DOHH2 (cell line): Measurements from ENCODE around the gene DOCK8.

ENCODE experiments used
- H3F3A ChIP-seq: fragments of 200-600 bp; sonication (generic), shearing (Covaris generic); 2 replicates; pipeline ENCODE4 v1.6.0; 2016; ENCODE audit warnings: antibody characterized with exemption, mild to moderate bottlenecking; ENCODE audit not compliant: control insufficient read depth, insufficient read depth
- H3K27ac ChIP-seq: fragments of 200-600 bp; sonication (generic); 2 replicates; pipeline ENCODE4 v1.5.1; 2014; ENCODE audit warnings: low read depth, mild to moderate bottlenecking, low read length, moderate library complexity
- H3K27me3 ChIP-seq: fragments of 200-600 bp; sonication (generic); 2 replicates; pipeline ENCODE4 v1.6.1; 2014; ENCODE audit warnings: mild to moderate bottlenecking, low read length, mixed read lengths; ENCODE audit not compliant: control insufficient read depth
- H3K36me3 ChIP-seq: fragments of 200-600 bp; sonication (generic); 2 replicates; pipeline ENCODE4 v1.6.1; 2014; ENCODE audit warnings: mild to moderate bottlenecking, low read length, moderate library complexity, mixed read lengths; ENCODE audit not compliant: control insufficient read depth
- H3K4me1 ChIP-seq: fragments of 200-600 bp; sonication (generic); 2 replicates; pipeline ENCODE4 v1.6.1; 2014; ENCODE audit warnings: mild to moderate bottlenecking, low read length, mixed read lengths; ENCODE audit not compliant: control insufficient read depth
- H3K4me2 ChIP-seq: fragments of 200-600 bp; sonication (generic); 2 replicates; pipeline ENCODE4 v1.6.0; 2014; ENCODE audit warnings: mild to moderate bottlenecking, low read length, moderate library complexity
- H3K4me3 ChIP-seq: fragments of 200-600 bp; sonication (generic); 2 replicates; pipeline ENCODE4 v1.5.1; 2014; ENCODE audit warnings: mild to moderate bottlenecking, low read length, mixed read lengths
- H3K79me2 ChIP-seq: fragments of 200-600 bp; sonication (generic); 2 replicates; pipeline ENCODE4 v1.6.1; 2014; ENCODE audit warnings: mild to moderate bottlenecking, low read length, mixed read lengths; ENCODE audit not compliant: control insufficient read depth
- H3K9me2 ChIP-seq: fragments of 200-600 bp; sonication (generic); replicated peaks from 2 replicates; pipeline ENCODE4 v1.6.1; 2014; ENCODE audit warnings: mild to moderate bottlenecking, low read length, mixed read lengths; ENCODE audit not compliant: control insufficient read depth
- H3K9me3 ChIP-seq: fragments of 200-600 bp; sonication (generic); 2 replicates; pipeline ENCODE4 v1.6.1; 2014; ENCODE audit warnings: antibody characterized with exemption, low read length, mixed read lengths; ENCODE audit not compliant: control insufficient read depth, insufficient read depth
- H4K20me1 ChIP-seq: fragments of 200-600 bp; sonication (generic); 2 replicates; pipeline ENCODE4 v1.6.0; 2014; ENCODE audit warnings: low read depth, mild to moderate bottlenecking, antibody characterized with exemption, low read length, moderate library complexity; ENCODE audit not compliant: control insufficient read depth, insufficient read depth
- EZH2phosphoT487 ChIP-seq: fragments of 200-600 bp; sonication (generic); IDR thresholded peaks from 2 replicates; pipeline ENCODE4 v1.6.1; 2017; ENCODE audit warnings: borderline replicate concordance, mild to moderate bottlenecking, antibody characterized with exemption, low read length, moderate library complexity, mixed read lengths
- TF ChIP-seq, protein P1 (sequence below): fragments of 200-600 bp; sonication (generic); IDR thresholded peaks from one replicate; pipeline ENCODE4 v1.5.1; 2014; ENCODE audit warnings: antibody characterized with exemption, mild to moderate bottlenecking, low read depth, low read length; ENCODE audit not compliant: poor library complexity, severe bottlenecking

DOCK8 gene

GRCh38 chr9:459491-460444 is 245.1 kb downstream of the DOCK8 start:
- Histone ChIP-seq H3K4me3 (no peak overlapping the region), H3K79me2 (no peaks in the 10 kb centered on the region), H3K4me2 (no peak overlapping the region), H3F3A (no peaks in the 10 kb centered on the region), H3K27ac (no peak overlapping the region), H3K4me1 (peaks cover 6% of the 10 kb centered on the region), H3K9me3 (no peaks in the 10 kb centered on the region), H3K36me3 (peaks cover 19% of the 10 kb centered on the region), H3K27me3 (no peaks in the 10 kb centered on the region), H3K9me2 (no peaks in the 10 kb centered on the region), H4K20me1 (no peaks in the 10 kb centered on the region)
- TF ChIP-seq EZH2phosphoT487 = no peak
- TF ChIP-seq, protein P1, sequence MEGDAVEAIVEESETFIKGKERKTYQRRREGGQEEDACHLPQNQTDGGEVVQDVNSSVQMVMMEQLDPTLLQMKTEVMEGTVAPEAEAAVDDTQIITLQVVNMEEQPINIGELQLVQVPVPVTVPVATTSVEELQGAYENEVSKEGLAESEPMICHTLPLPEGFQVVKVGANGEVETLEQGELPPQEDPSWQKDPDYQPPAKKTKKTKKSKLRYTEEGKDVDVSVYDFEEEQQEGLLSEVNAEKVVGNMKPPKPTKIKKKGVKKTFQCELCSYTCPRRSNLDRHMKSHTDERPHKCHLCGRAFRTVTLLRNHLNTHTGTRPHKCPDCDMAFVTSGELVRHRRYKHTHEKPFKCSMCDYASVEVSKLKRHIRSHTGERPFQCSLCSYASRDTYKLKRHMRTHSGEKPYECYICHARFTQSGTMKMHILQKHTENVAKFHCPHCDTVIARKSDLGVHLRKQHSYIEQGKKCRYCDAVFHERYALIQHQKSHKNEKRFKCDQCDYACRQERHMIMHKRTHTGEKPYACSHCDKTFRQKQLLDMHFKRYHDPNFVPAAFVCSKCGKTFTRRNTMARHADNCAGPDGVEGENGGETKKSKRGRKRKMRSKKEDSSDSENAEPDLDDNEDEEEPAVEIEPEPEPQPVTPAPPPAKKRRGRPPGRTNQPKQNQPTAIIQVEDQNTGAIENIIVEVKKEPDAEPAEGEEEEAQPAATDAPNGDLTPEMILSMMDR = peak; percentile 25

GRCh38 chr9:462121-462520 is 247.5 kb downstream of the DOCK8 start:
- Histone ChIP-seq H4K20me1 (no peaks in the 10 kb centered on the region), H3K27ac (no peak overlapping the region), H3K4me1 (peaks cover 6% of the 10 kb centered on the region), H3K9me2 (no peaks in the 10 kb centered on the region), H3K36me3 (peaks cover 21% of the 10 kb centered on the region), H3K27me3 (no peaks in the 10 kb centered on the region), H3F3A (no peaks in the 10 kb centered on the region), H3K4me2 (no peak overlapping the region), H3K9me3 (no peaks in the 10 kb centered on the region), H3K4me3 (no peak overlapping the region), H3K79me2 (no peaks in the 10 kb centered on the region)
- TF ChIP-seq EZH2phosphoT487 = no peak
- TF ChIP-seq, protein P1 = no peak

DNA sequence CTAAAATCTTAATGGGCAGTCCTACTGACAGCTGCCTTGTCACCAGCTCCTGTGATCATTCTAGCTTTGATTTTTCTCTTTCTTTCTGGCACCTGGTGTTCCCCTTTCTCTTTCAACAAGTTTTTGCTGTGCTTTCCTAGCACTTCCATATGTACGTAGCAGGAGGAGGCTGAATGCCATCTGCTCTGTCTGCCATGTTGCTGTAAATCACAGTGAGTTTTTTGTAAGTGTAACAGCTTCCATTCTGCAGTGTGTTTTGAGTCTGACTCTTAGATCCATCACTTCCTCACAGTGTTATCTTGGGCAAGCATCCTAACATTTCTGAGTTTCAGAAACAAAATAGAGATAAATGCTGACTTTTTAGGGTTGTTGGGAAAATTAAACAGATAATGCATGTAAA is 247.9 kb downstream of the DOCK8 start:
- Histone ChIP-seq H3K27ac (no peak overlapping the region), H3K4me2 (no peak overlapping the region), H3K27me3 (no peaks in the 10 kb centered on the region), H3K9me3 (no peaks in the 10 kb centered on the region), H4K20me1 (no peaks in the 10 kb centered on the region), H3K79me2 (no peaks in the 10 kb centered on the region), H3F3A (no peaks in the 10 kb centered on the region), H3K4me1 (peaks cover 6% of the 10 kb centered on the region), H3K4me3 (no peak overlapping the region), H3K36me3 (peaks cover 21% of the 10 kb centered on the region), H3K9me2 (no peaks in the 10 kb centered on the region)
- TF ChIP-seq, protein P1 = no peak
- TF ChIP-seq EZH2phosphoT487 = no peak
